Loucy (cell line): Measurements from ENCODE around the gene SH3RF2.

ENCODE experiments used
- CTCF ChIP-seq: fragments of 200-600 bp; sonication (generic); conservative IDR thresholded peaks from 2 replicates; pipeline ENCODE4 v1.5.1; 2014; ENCODE audit warnings: mild to moderate bottlenecking, antibody characterized with exemption, low read length
- EZH2phosphoT487 ChIP-seq: fragments of 200-600 bp; IDR thresholded peaks from 2 replicates; pipeline ENCODE4 v1.6.1; 2018; ENCODE audit warnings: antibody characterized with exemption, mild to moderate bottlenecking, moderate library complexity, borderline replicate concordance

GRCh38 chr5:146042628-146043279 is 106.4 kb downstream of the SH3RF2 start:
- TF ChIP-seq CTCF (no peak), EZH2phosphoT487 (no peak)
